HG03469 (cell line): Measurements from ENCODE around the gene BEND6.
A peak's percentile ranks its signal among the peaks of the same experiment; 100 is the strongest.
"Not testable (repeated sequence)": the region's sequence is repeated elsewhere in the genome, so short reads cannot be mapped to it uniquely, and the experiment has no call there.

Experiments
- ATAC-seq: cut with Tn5 transposase; IDR thresholded peaks from one replicate; pipeline ENCODE4 v1.9.1; 2021; ENCODE audit warnings: mild to moderate bottlenecking, moderate library complexity, moderate number of reproducible peaks; ENCODE audit not compliant: unreplicated experiment

The BEND6 gene

DNA sequence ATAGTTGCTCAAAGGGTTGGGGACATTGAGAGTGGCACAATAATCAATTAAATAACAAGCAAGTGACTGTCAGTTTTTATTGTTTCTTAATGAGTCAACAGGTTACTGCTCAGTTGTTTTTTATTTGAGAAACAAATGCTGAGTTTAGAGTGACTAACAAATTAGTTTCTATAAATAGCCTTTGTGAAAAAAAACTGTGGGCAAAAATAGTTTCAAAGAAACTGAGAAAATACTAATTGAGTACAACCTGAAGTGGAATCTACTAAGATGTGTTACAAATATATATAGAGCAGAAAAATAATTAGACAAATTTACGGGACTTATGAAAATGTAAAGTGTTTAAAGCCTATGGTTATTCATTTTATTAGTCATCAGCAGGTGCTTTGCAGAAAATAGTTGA lies 22.3 kb downstream of the BEND6 start:
- no peak for ATAC-seq

DNA sequence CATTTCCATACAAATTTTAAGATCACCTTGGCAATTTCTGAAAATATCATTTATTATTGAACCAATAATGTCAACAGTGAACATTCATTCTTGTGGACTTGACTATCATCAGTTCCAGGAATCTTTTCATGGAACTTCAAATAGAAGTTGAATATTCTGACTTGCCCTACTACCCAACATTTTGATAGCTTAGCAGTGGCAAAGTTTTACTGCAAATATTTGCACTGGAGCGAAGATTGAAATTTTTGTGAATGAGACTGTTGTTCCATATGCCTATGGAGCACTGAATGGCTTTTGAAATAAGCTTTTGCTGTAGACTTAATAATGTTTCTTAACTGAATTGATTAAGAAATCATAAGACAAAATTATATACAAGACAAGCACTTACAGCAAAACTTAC lies 23.6 kb downstream of the BEND6 start:
- no peak for ATAC-seq

DNA sequence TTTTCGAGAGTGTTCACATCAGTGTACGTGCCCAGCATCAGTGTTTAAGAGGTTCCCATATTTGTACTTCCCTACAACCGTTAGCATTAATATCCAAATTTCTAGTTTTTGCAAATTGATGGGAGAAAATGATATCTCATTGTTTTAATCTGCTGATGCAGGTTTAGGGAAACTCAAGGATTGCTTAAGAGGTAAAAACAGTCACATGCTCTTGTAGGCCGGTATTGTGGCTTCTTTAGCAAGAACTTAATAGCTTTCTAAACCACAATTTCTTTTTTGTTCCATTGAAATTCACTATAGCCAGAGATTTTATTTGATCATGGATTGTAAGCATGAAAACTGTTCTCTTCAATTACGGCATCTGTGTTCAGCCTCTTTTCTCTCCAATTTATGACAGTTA lies 29.5 kb downstream of the BEND6 start:
- no peak for ATAC-seq

DNA sequence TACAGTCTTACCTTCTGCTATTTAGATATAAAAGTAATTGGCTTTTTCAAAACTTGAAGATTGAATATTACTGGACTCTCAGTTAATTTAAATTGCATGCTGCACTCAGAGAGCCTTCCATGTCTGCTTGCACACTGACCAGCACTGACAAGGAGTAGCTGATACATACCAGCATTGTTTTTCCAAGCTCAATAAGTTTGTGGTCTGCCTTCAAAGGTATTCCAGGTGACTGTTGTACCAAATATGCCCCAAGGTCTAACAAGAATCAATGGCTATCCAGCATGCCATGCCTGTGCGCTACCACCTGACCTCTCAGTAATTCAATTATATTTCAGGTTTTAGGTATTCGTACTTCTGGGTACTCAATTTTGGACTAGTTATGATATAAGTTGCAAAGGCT lies 30.0 kb downstream of the BEND6 start:
- ATAC-seq = no peak

DNA sequence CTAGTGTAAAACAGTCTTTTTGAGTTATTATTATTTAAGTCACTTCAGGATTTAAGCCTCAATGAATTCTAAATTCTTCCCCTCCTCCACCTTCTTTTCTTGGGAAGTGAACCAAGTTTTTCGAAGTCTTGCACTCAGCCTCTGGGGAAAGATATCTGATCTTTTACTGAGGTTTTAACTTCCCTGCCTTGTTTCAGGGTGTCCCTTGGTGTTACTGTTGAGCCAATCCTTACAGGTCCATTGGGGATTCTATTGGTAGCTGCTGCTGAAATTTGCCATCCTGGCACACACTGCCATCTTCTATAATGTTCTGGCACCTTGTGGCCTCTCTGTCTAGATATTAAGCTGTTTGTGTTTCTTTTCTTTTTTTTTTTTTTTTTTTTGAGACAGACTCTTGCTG lies 31.7 kb downstream of the BEND6 start:
- ATAC-seq = no peak

DNA sequence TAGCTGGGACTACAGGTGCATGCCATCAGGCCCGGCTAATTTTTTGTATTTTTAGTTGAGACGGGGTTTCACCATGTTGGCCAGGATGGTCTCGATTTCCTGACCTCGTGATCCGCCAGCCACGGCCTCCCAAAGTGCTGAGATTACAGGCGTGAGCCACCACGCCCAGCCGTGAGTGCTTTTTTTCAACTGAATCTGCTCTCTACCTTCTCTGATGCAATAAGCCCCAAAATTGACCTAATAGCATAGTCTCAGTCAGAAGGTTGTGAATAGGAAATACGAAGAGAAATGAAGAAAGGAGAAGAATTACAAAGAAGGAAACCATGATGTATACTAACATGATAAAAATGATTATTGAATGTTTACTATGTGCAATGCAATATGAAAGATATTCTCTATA lies 33.2 kb downstream of the BEND6 start:
- ATAC-seq = no peak

DNA sequence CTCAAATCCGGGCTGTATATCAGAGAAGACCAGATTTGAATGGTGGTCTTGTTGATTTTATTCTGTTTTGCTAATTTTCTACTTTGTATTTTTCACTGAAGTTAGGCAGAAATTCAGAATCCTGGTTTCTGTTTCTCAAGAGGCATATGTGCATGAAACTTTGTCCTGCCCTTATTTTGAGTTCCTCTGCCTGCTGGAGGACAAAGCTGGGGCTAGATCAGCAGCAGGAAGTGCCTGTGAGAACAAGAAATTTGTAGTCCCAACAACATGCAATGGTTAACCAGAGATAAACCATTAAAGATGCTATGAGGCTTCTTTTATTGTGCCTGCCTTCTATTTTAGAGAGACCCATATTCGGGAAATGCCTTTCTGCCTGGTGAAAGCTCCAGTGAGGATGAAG lies 37.1 kb downstream of the BEND6 start:
- no peak for ATAC-seq

DNA sequence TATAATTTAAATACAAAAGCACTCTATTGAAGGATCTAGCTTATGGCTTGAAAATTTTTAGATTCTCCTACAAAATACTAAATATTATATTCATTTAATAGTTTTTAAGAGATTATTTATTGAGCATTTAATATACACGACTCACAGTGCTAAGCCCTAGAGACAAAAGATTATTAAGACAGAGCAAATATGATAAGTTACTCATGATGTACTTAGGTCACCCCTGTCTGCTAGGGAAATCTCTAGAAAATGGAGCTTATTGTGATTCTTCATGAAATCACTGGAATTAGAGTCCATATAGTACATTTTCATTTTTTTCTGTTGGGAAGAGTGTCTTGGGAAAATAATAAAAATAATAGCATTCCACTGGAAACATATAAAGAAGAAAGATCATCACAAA lies 37.8 kb downstream of the BEND6 start:
- ATAC-seq = no peak

DNA sequence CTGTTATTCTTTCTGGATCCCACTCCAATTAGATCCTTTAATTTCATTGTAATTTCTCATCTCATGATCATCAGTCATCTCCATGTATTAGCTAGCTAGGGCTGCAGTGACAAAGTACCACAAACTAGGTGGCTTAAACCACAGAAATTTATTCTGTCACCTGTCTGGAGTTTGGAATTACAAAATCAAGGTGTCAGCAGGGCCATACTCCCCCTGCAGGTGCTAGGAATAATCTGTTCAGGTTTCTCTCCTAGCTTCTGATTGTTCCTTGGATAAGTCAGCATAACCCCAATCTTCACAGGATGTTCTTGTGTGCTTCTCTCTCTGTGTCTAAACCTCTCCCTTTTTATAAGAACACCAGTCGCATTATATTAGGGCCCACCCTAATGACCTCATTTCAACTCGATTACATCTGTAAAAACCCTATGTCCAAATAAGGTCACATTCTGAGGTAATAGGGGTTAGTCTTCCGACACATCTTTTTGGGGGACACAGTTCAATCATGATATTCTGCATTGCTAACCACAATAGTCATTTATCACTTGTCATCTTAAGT lies 40.5 kb downstream of the BEND6 start:
- no peak for ATAC-seq

DNA sequence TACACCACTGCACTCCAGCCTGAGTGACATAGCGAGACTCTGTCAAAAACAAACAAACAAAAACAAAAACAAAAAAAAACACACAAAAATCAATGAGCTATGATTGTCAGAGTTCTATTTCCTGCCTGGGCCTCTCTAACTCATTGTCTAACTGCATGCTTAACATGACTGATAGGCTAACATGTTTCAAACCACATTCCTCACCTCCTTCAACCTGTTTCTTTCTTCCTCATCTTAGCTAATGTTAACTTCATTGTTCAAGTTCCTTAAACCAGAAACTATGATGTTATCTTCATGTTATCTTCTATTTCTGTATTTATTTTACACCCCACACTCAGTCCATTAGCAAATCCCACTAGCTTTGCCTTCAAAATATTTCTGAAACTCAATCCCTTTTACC lies 41.5 kb downstream of the BEND6 start:
- no peak for ATAC-seq

DNA sequence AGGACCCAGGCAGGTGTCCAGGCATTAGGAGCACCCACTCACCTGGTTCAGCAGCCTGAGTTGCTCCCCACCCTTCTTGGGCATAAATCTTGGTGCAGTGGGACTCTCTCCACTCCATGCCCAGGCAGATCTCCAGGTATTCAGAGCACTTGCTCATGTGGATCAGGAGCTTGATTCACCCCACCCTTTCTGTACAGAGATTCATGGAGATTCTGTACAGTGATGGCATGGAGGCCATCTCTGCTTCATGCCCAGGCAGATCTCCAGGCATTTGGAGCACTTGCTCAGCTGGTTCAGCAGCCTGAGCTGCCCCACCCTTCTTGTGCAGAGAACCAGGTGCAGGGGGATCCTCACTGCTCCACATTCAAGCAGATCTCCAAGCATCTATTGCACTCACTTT lies 44.1 kb downstream of the BEND6 start:
- no peak for ATAC-seq

DNA sequence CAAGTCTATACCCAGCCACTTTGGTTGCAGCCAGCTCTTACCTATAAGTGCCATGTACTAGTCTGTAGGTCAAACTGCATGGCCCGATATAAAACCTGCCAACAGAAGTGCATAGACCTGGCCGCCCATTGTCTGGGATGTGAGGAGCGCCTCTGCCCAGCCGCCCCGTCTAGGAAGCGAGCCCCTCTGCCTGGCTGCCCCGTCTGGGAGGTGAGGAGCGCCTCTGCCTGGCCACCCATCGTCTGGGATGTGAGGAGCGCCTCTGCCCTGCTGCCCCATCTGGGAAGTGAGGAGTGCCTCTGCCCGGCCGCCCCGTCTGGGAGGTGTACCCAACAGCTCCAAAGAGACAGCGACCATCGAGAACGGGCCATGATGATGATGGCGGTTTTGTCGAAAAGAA lies 44.8 kb downstream of the BEND6 start:
- ATAC-seq = not testable (repeated sequence)

DNA sequence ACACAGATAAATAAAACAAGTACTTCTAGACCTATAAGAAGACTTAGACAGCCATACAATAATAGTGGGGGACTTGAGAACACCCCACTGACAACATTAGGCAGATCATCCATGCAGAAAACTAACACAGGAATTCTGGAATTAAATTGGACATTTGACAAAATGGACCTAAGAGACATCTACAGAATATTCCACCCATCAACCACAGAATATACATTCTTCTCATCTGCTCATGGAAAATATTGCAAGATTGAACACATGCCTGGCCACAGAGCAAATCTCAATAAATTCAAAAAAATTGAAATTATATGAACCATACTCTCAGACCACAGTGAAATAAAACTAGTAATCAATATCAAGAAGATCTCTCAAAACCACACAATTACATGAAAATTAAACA lies 47.3 kb downstream of the BEND6 start:
- ATAC-seq = no peak

DNA sequence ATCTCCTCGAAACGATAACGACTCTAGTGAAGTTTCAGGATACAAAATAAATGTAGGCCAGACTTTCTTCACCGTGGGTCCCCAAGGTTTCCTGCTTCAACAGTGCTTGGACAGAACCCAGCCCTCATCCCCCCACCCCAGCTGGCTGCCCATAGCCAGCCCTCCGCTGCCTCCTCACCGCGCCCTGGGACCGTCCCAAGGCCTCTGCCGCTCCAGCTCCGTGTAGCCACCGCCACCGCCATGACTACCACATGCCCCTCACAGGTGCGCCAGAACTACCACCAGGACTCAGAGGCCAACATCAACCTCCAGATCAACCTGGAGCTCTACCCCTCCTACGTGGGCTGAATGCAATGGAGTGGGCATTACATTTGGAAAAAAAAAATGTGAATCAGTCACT lies 49.4 kb downstream of the BEND6 start:
- ATAC-seq = no peak

DNA sequence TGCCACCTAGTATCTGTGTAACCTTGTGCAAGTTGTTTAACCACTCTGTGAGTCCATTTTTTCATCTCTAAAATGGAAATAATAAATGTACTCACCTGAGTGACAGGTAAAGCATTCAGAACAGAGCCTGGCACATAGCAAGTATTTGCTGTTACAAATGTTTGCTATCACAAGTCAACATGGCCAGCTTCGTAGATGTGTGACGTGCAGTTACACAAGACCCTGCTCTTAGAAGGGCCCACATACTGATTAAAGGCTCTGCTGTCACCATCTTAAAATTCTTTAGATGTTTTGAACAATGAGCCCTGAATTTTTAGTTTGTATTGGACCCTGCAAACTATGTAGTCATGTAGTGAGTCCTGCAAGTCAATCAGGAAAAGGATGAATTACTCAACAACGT lies 51.2 kb downstream of the BEND6 start:
- ATAC-seq = no peak

DNA sequence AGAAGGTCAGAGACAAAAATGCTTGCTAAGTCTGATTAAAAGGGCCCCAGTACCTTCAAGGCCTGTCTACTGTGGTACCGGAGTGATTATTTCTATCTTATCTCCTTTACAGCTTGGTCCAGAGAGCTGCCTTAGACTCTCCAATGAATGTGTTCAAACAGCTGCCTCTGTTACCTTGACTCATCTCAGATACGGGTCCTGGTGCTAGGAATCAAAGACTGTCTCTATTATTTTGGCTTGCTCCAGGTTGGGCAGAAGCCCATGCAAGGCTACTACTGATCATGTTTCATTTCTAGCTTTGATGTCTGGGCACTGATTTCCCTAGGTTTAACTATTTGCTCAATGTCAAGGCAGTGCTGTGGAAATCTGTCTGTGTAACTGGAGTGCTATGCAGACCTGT lies 53.2 kb downstream of the BEND6 start:
- ATAC-seq = not testable (repeated sequence)

DNA sequence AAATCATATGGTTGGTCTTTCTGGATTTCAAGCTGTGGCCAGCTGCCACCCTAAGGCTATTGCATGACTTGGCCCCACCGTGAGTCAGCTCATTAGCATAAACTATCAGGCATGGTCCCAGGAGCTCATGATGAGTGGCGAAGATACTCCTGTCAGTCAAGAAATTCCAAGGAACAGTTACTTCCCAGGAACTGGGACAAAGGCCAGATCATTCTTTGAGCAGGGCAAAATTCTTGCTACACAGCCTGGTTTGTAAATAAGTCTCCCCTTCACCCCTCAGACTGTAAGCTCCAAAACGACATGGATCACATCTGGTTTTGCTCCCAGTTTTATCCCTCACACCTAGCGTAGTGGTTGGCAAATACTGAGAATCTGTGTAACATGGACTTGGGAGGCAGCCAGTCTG lies 58.6 kb downstream of the BEND6 start:
- ATAC-seq = no peak

DNA sequence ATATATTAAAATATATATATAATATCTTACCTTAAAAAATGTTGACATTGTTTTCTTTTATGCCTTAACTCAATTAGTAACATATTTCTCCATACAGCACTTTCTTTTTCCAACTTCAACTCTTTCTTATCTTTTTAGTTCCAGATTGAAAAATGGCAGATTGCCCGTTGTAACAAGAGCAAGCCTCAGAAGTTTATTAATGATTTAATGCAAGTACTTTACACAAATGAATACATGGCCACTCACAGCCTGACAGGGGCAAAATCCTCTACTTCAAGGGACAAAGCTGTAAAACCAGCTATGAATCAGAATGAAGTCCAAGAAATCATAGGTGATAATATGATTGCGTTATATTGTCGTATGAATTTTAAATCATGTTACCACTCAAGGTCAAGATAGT lies 62.2 kb downstream of the BEND6 start:
- no peak for ATAC-seq

DNA sequence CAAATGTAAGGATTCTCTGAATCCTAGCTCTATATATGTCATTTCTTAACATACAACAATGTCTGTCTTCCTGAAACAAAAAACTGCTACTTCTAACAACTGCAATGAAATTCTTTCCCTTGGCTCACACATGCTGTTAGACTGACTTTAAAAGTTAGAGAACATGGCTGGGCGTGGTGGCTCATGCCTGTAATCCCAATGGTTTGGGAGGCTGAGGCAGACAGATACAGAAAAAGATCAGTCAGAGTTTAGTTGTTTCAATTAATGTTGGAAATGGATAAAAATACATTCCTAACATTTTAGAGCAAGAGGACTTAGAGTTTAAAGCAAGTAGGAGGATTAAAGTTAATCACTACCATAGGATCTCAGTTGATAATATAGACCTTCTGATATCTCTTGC lies 62.9 kb downstream of the BEND6 start:
- no peak for ATAC-seq

DNA sequence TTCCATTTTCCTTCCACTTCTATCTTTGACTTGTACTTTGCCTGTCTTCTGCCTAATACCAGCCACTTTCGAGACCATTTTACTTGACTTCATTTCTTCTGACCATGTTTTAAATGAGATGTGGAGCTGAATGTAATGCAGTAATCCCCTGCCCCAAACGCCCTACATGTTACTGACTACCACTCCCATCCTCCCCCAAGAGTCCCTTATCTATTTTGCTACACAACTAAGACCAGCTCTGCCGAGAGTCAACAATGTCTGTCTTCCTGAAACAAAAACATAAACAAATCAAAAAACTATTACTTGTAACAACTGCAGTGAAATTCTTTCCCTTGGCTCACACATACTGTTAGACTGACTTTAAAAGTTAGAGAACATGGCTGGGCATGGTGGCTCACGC lies 64.5 kb downstream of the BEND6 start:
- no peak for ATAC-seq

DNA sequence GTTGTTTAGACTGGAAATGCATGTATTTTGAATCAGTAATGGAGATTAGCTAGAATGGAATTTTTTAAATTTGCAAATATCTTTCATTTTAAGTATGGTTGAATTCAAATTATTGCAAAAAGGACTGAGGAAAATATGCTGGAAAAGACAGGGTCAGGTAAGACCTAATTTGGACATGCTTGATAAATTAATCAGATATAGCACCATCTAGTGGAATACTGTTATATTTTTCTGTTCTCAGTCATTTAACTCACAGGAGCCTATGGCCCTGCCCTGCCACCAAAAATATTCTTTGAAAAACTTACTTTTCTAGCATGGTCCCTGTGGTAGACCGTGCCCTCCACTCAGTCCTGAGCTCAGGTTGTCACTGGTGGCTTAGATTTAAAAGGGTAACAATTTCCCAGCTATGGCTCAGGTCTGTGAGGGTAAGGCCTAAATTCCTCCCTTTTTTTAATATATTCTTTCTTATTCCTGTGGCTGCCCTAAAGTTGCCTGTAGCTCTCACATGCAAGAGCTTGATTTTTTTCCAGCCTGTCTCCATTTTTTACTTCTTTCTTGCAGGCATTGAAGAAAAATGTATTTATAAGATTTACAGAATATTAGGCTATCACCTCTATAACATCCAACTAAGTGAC lies 66.3 kb downstream of the BEND6 start:
- ATAC-seq = peak; percentile 77

DNA sequence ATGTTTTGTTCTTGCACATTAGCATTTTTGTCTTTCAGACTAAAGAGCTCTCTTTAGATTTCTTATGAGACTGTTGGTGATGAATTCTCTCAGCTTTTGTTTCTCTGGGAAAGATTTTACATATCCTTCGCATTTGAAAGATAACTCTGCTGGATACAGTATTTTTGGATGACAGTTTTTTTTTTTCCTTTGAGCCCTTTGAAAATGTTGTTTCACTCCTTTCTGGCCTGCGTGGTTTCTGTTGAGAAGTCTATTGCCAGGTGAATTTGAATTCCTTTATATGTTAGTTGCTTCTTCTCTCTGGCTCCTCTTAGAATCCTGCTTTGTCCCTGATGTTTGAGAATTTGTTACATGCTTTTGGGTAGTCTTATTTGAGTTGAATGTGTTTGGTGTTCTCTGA lies 69.4 kb downstream of the BEND6 start:
- ATAC-seq = no peak

DNA sequence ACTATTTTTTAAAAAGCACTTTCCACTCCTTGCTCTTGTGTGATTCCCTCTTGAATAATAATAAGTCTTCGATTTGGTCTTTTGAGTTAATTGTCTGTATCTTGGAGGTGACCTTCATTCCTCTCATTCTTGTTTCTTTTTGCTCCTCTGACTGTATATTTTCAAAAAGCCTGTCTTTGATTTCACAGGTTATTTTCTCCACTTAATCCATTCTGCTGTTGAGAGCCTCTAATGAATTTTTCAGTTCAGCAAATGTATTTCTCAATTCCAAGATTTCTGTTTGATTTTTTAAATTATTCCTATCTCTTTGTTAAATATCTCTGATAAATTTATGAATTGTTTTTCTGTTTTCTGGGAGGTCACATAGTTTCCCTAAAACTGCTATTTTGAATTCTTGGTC lies 69.9 kb downstream of the BEND6 start:
- ATAC-seq = no peak
